Pancreas (tissue), 10 donors: ENCODE measurements around the gene KCNC2. TPM values are rescaled to one million over a fixed set of nuclear protein-coding genes. Genes with fewer than 3 reads are reported as not detected.
A peak's percentile ranks its signal among the peaks of the same experiment; 100 is the strongest.

Experiments
- ATAC-seq, 4 donors: fragments of 200-7000 bp; cut with Tn5 transposase; one replicate each; pipeline versions ENCODE4 v1.8.0 to v1.9.1; 2020; ENCODE audit warnings: mild to moderate bottlenecking in 4 of 4, moderate library complexity in 4 of 4
- DNase-seq, 6 donors: peaks; one replicate each; pipeline ENCODE4 v3.0.0-alpha.2; 2020
- FAIRE-seq: peaks from 2 replicates; lab custom pipeline; 2012; peaks lifted over from hg19 to GRCh38; lab: Jason Lieb, UNC
- H3K27ac ChIP-seq, 4 donors: fragments of 200-600 bp; sonication (generic); 1 replicate in 3 of 4; 2 replicates in 1 of 4; pipeline versions ENCODE4 v1.5.0 to v1.8.0; 2020
- H3K27me3 ChIP-seq, 4 donors: fragments of 200-600 bp; one replicate each; pipeline ENCODE4 v1.8.0; 2021
- H3K36me3 ChIP-seq, 3 donors: fragments of 200-600 bp; sonication (generic) in 1 of 3; one replicate each; pipeline versions ENCODE4 v1.5.0 to v1.8.0; 2020 to 2021
- H3K4me1 ChIP-seq, 3 donors: fragments of 200-600 bp; one replicate each; pipeline ENCODE4 v1.8.0; 2021
- H3K4me3 ChIP-seq, 4 donors: fragments of 200-600 bp; sonication (generic) in 2 of 4; one replicate each; pipeline versions ENCODE4 v1.5.0 to v1.8.0; 2020 to 2021
- H3K9me3 ChIP-seq, 4 donors: fragments of 200-600 bp; one replicate each; pipeline ENCODE4 v1.8.0; 2021
- WGBS, 2 donors: extraction: QIAGEN DNeasy Blood & Tissue Kit; methylation state at CpG; one replicate each; pipeline ENCODE4 v1.1.7; 2013; 5-methylcytosine and 5-hydroxymethylcytosine counted together
- intact Hi-C, 3 donors: fragments of 100-400 bp; cut with DNase I; formaldehyde crosslinking; loops; one replicate each; pipeline versions ENCODE4 v1.11.1 to v1.14.2; 2022
- polyA plus RNA-seq, 2 donors: library from polyadenylated mRNA; stranded (reverse); fragments of 200-250 nt; gene quantifications; one replicate each; pipeline ENCODE4 v1.2.3, GENCODE V29; 2013
- total RNA-seq, 6 donors: library from RNA; stranded (reverse); fragmentation: NEBNext Ultra II Directional in 4 of 6; extraction: Animal tissue kit (Norgen Biotek cat#: 25700) in 4 of 6; gene quantifications; one replicate each; pipeline versions ENCODE4 v1.2.1 to v1.2.4, GENCODE V29; 2021 to 2023
- TF ChIP-seq, protein P1 (sequence below), 4 donors: fragments of 200-600 bp; sonication (generic) in 3 of 4; IDR thresholded peaks; one replicate each; pipeline versions ENCODE4 v1.5.0 to v1.8.0; 2021; ENCODE audit warnings: antibody characterized with exemption in 4 of 4
- donor health status: healthy with polysubstance abuse.
- donor health status: DM: no; HTN: no; CAD: no; lungs with moderate emphysema.
- donor health status: DM: no; HTN: no; CAD: no.
- donor health status: control.
- donor health status: control.
- donor health status: Bipolar disorder and iron deficiency.
- donor health status: DM: yes; HTN: yes; CAD: no.
- donor health status: DM: no; HTN: no; CAD: no.
- donor health status: DM: no; HTN: no; CAD: no.
- donor health status: DM: yes; HTN: yes; CAD: no.

The KCNC2 gene
- total RNA-seq, result under 1 TPM in 3 of 6 donors, not detected in 3; 0.06 to 0.18 (median 0.09) TPM
- polyA plus RNA-seq, result under 1 TPM; 0.08 to 0.19 TPM

DNA sequence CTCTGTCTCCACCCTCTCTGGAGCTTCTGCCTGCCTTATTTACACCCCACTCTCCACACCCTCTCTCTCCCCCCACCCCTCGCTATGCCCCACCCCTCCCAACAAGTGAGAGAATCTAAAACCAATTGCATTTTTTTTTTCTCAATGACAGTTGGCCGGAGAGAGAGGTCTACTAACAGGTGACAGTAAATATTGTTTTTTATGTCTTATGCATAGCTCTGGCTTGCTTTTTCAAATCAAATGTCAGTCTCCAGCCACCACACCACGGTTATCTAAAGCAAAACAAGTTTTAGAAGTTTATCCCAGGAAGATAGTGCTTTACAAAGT, at the start of gene KCNC2:
TSS of gene KCNC2 (minus strand) at position 28 of the 327 bp plus-strand sequence.
- Histone ChIP-seq H3K4me3 (peak within 1 kb of the TSS in 1 of 4 donors; percentile 23), H3K27me3 (peaks cover 0 to 23% (median 0%) of the 10 kb centered on the region in 4 donors), H3K4me1 (no peaks in the 10 kb centered on the region), H3K27ac (no peak within 1 kb of the TSS), H3K9me3 (no peaks in the 10 kb centered on the region), H3K36me3 (no peaks in the 10 kb centered on the region)
- ATAC-seq (no peak), FAIRE-seq (no peak), DNase-seq (no peak)
- 40 to 42% methylated on average over 3 of the region's 3 CpGs for WGBS, 2 donors
- TF ChIP-seq, protein P1, sequence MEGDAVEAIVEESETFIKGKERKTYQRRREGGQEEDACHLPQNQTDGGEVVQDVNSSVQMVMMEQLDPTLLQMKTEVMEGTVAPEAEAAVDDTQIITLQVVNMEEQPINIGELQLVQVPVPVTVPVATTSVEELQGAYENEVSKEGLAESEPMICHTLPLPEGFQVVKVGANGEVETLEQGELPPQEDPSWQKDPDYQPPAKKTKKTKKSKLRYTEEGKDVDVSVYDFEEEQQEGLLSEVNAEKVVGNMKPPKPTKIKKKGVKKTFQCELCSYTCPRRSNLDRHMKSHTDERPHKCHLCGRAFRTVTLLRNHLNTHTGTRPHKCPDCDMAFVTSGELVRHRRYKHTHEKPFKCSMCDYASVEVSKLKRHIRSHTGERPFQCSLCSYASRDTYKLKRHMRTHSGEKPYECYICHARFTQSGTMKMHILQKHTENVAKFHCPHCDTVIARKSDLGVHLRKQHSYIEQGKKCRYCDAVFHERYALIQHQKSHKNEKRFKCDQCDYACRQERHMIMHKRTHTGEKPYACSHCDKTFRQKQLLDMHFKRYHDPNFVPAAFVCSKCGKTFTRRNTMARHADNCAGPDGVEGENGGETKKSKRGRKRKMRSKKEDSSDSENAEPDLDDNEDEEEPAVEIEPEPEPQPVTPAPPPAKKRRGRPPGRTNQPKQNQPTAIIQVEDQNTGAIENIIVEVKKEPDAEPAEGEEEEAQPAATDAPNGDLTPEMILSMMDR (IDR thresholded peaks at IDR 0.05), result no peak
- intact Hi-C loops, result no loop called here

DNA sequence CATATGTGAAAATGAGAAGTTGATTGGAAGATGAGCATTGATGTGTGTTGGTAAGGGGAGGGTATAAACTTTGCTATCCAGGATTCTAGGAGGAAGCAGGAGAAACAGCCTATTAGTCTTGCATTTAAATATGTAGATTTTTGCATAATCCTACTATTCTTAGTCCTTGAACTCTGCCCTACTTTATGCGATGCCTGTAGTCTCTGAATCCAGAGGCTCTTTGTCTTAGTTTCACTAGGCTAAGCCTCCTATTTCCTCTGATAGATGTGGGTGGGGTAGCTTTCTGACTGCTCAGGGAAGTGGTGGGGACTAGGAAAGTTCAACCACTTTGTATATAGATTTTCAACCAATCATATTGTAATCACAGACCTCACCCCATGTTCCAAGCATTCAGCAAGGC, 49.5 kb upstream of the KCNC2 start:
- no peak for ATAC-seq
- intact Hi-C loops, result no loop called here
- 28 to 52% methylated on average over 1 of the region's 1 CpG for WGBS, 2 donors
- Histone ChIP-seq H3K27ac (no peak overlapping the region), H3K4me3 (no peak overlapping the region), H3K4me1 (no peaks in the 10 kb centered on the region), H3K36me3 (no peaks in the 10 kb centered on the region), H3K27me3 (no peaks in the 10 kb centered on the region), H3K9me3 (no peaks in the 10 kb centered on the region)
- no peak for DNase-seq
- TF ChIP-seq, protein P1 (IDR thresholded peaks at IDR 0.05), result no peak
- FAIRE-seq, result no peak

DNA sequence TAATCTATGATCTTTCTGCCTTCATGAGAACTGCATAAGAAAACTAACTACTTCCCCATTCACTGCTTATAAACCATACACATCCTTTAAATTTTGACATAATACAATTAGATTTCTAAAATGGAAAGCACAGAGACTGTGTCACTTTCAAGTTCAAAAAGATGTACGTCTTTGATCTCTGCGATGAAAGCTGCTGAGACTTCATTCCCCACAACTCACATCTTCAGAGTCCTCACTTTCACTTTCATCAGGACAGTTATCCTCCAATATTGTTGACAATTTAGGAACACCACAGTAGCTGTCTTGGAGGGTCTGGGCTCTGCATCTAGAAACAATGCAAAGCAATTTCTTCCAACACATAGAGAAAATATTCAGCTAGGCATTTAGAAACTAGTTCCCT, 47.9 kb upstream of the KCNC2 start:
- H3K36me3 ChIP-seq, result no peaks in the 10 kb centered on the region
- intact Hi-C loops, result no loop called here
- no peak overlapping the region for H3K4me3 ChIP-seq
- H3K27me3 ChIP-seq, result no peaks in the 10 kb centered on the region
- H3K9me3 ChIP-seq, result no peaks in the 10 kb centered on the region
- H3K4me1 ChIP-seq, result no peaks in the 10 kb centered on the region
- FAIRE-seq, result no peak
- TF ChIP-seq, protein P1 (IDR thresholded peaks at IDR 0.05), result no peak
- WGBS, 2 donors, result 79% methylated on average over 2 of the region's 2 CpGs
- no peak overlapping the region for H3K27ac ChIP-seq
- no peak for DNase-seq
- ATAC-seq, result no peak

DNA sequence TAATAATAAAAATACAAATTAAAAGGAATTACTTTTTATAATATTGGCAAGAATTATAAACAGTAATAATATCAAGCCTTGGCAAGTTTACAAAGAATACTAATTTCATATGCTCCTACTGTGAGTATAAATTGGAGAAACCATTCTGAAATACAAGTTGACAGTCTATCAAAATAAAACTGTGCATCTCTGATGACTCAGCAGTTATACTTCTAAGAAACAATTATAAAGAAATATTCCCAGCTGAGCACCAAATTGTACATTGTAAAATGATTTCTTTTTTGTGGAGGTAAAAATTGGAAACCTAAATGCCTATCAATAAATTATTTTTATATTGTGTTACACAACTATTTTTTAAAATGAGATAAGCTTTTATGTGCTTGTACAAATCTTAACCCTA, 35.5 kb upstream of the KCNC2 start:
- Histone ChIP-seq H3K36me3 (no peaks in the 10 kb centered on the region), H3K27me3 (no peaks in the 10 kb centered on the region), H3K4me3 (no peak overlapping the region), H3K4me1 (no peaks in the 10 kb centered on the region), H3K27ac (no peak overlapping the region), H3K9me3 (no peaks in the 10 kb centered on the region)
- no peak for DNase-seq
- TF ChIP-seq, protein P1 (IDR thresholded peaks at IDR 0.05), result no peak
- FAIRE-seq, result no peak
- intact Hi-C loops, result no loop called here
- no peak for ATAC-seq

DNA sequence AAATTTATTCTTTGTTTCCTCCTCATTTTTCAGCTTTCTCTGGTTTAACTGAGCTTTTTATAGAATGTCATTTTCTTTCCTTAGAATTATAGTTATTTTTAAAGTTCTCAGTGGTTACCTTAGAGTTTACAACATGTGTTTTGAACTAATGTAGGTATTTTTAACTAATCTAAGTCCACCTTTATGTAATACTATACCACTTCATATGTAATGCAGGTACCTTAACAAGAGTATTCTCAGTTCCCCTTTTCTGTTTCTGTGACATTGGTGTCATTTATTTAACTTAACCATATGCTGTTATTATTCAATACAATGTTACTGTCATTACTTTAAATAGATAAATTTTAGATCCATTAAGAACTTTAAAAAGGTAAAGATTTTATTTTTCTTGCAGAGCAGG, 30.3 kb upstream of the KCNC2 start:
- DNase-seq (no peak), FAIRE-seq (no peak), ATAC-seq (no peak)
- H3K27ac ChIP-seq, result no peak overlapping the region
- no peaks in the 10 kb centered on the region for H3K4me1 ChIP-seq
- no peaks in the 10 kb centered on the region for H3K27me3 ChIP-seq
- no peaks in the 10 kb centered on the region for H3K9me3 ChIP-seq
- H3K4me3 ChIP-seq, result no peak overlapping the region
- H3K36me3 ChIP-seq, result no peaks in the 10 kb centered on the region
- intact Hi-C loops, result no loop called here
- TF ChIP-seq, protein P1 (IDR thresholded peaks at IDR 0.05), result no peak
